GM18867 (cell line): ENCODE measurements around the gene NEK7.
A peak's percentile ranks its signal among the peaks of the same experiment; 100 is the strongest.
"Not testable (repeated sequence)": the region's sequence is repeated elsewhere in the genome, so short reads cannot be mapped to it uniquely, and the experiment has no call there.

Experiments
- ATAC-seq: cut with Tn5 transposase; IDR thresholded peaks from one replicate; pipeline ENCODE4 v1.9.1; 2021; ENCODE audit warnings: mild to moderate bottlenecking, moderate library complexity; ENCODE audit not compliant: unreplicated experiment

NEK7 gene

DNA sequence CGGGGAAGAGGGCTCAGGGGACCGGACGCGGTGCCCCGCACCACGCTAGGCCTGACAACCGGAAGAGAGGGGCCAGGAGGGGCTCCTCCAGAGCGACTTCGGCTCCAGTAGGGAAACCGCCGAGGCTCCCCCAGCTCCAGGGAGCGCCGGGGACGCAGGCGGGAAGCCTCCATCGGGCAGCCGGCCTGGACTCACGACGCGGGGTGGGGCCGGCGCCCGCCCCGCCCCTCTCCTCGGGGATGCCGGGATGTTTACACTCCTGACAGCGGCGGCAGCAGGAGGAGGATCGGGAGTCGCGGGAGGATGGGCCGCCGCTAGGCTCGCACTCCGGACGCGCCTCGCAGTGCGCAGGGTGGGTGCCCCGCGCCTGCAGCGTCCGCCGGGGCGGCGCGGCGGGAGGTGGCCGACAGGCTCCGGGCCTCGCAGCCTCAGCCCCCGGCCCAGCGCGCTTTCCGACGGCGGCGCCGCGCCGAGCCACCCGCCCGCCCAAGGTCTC, at the start of gene NEK7:
Gene NEK7, plus strand, starts transcription at position 254 of the 496 bp plus-strand sequence. CDS start 75,583 bp downstream, outside the sequence.
- peak; percentile 44 for ATAC-seq

DNA sequence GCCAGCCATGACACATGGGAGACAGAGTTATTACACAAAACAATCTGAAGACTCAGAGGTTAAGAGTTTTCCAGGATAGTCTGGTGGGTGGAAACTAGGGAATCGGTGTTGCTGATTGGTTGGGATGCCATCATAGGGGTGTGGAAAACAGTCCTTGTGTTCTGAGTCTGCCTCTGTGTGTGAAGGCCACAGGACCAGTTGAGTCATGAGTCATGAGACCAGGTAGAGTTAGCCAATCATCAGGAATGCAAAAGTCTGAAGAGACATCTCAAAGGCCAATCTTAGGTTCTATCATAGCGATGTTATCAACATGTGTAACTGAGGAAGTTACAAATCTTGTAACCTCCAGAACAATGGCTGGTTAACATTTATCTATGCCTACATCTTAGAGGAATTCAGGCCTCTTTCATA, 49.7 kb upstream of the NEK7 start:
- no peak for ATAC-seq

DNA sequence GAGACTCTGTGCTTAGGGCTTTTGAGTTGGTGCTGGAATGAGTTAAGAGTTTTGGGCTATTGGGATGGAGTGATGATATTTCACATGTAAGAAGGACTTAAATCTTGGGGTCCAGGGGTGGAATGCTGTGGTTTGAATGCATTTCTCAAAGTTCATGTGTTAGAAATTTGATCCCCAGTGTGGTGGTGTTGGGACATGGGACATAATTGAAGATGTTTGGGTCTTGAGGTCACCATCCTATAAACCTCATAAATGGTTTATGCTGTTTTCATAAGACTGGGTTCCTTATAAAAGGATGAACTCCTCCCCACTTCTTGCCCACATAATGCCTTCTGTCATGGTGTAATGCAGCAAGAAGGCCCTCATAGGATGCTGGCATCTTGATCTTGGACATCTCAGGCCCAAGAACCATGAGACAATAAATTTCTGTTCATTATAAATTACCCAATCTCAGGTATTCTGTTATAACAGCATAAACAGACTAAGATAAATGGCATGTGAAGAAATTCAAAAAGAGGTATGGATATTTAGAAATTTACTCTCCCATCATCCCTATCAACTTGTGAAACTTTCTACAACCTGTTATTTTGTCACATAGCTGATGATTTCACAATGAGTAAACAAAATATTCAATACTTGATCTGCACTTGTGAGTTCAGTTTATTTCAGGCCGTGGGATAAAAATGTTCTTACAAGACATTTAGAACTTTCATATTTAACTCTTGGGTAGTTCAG, 48.0 kb upstream of the NEK7 start:
- no peak for ATAC-seq

DNA sequence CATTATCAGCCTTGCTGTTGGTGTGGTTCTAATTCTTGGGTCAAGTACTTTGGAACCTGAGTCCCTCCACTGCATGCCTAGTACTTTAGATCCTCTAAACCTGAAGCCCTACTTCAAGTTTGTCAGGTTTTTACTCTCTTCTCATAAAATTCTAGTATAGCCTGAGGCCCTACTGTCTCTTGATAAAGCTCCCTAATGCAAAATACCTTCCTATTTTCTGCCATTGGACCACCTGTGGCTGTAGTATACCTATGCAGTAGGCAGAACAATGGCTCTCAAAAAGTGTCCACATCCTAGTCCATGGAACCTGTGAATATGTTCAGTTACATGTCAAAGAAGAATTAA, 47.5 kb upstream of the NEK7 start:
- no peak for ATAC-seq

DNA sequence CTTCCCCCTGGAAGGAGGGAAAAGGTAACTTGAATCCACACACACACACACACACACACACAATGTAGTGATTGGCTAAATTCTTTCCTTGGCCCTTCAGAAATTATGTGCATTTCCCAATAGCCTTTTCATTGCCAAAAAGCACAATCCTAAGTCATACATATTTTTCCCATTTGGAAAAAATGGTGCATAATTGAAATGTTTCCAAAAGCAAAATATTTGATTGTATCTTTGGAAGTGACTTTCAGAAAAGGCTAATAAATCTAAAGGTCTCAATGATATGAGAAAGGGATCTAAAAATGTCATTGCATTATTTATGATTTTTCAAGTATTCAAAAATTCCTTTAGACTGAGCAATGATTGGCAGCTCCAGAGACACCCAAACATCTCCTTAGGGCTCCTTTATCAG, 43.5 kb upstream of the NEK7 start:
- ATAC-seq, result no peak

DNA sequence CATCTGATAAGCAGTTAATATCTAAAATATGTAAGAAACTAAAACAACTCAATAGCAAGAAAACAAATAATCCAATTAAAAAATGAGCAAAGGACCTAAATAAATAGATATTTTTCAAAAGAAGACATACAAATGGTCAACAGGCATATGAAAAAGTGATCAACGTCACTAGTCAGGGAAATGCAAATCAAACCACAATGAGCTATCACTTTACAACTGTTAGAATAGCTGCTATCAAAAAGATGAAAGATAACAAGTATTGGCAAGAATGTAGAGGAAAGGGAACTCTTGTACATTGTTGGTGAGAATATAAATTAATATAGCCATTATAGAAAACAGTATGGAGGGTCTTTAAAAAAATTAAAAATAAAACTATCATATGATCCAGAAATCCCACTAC, 40.7 kb upstream of the NEK7 start:
- peak; percentile 45 for ATAC-seq

DNA sequence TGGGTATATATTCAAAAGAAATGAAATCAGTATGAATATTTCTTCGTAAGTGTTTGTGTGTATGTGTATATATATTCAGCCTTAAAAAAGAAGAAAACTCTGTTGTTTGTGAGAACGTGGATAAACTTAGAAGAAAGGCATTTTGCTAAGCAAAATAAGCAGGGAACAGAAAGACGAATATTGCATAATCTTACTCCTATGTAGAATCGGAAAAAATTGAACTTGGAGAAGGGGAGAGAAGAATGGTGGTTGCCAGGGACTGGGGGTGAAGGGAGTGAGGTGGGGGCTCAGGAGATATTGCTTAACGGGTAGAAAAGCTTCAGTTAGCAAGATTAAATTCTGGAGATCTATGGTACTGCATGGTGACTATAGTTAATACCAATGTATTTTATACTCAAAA, 40.3 kb upstream of the NEK7 start:
- no peak for ATAC-seq

DNA sequence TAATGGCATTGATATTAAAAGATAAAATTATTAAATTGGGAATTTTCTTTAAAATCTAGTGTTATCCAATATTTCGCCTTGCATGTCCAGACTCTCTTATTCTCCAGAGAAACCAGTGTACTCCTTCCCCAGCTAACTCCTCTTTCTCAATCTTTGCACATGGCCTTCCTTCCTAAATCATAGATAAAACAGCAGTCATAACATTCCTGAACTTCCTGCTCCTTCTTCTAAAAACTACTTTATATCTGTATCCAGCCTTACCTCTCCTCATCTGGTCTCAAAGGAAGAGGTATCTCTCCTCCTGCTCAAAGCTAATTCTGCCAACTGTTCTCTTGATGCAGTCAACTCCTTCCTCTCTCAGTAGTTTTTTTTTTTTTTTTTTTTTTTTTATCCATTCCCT, 39.5 kb upstream of the NEK7 start:
- ATAC-seq, result no peak

DNA sequence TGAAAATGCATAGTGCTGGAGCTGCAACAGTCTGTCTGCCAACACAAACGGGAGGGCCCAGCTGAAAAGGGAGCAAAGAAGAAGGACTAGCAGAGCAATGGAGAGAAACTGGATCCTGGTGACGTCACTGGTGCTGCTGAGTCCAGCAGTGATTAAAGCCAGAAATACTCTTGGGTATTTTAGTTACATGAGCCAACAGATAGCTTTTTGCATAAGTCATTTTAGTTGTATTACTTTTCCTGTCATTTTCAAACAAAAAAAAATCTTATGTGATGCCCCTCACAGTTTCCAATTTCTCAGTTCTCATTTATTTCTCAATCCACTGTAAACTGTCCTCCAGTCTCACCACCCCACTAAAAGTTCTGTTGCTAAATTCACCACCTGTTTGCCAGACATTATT, 38.7 kb upstream of the NEK7 start:
- ATAC-seq, result no peak

DNA sequence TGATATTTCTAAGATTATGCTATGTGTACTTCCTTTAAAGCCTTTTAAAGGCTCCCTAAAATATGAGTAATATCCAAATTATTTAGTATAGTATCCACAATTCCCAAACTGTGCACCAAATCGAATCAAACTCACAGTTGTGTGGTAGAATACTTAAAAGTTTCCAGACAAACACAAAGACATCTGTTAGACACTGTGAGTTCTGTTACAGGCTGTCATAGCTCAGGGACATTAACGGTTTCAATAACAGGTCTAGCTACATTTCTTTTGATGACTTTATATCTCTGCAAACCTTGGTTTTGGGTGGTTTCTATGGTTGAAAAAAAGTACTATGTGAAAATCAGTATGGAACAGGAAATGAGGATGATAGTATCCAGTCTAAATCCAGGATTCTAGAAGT, 36.9 kb upstream of the NEK7 start:
- no peak for ATAC-seq

DNA sequence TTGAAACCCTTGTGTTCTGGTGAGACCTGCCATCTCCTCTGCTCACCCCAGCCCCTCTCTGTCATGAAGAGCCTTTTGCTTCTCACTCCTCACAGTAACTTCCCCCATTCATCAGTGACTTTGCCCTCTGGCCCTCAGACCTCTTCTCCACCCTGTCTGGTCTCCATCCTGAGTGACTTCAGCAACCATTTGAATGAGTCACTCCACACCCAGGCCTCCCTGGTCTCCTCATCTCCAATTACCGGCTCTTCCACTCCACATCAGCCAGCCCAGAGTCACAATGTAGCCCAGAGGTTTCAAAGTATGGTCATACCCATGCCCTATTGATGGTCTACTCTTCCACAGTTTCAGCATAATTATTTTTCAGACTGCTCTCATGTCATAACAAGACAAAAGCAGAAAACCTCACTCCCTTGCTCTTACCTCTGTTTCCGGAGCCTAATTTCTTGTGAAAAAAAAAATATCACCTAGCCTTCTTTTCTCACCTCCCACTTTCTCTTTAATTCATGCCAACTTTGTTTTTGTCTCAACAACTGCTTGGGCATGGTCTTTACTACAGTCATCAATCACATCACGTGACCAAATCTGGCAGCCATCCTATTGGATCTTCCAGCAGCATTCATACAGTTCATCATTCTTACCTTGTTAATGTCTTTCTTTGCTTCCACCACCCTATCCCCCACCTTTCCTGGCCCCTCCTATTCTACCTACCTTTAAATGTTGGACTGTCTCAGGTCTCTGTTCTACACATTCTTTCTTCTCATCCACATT, 35.6 kb upstream of the NEK7 start:
- ATAC-seq, result no peak

DNA sequence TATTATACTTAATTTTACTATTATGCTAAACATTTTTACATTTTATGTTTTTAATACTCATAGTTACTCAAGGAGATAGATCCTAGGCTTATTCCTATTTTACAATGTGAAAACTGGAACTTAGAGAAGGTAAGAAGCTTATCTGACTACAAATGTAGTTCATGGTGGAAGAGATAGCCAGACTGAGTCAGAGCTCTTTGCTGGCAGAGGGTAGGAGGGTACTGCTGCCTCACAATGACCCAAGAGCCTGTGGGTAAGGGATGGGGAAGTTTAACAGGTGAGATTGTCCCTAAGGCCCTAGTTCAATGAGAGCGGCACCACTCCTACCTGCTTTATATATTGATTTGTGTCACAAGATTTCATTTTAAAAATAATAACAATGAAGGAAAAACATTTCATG, 34.1 kb upstream of the NEK7 start:
- no peak for ATAC-seq

DNA sequence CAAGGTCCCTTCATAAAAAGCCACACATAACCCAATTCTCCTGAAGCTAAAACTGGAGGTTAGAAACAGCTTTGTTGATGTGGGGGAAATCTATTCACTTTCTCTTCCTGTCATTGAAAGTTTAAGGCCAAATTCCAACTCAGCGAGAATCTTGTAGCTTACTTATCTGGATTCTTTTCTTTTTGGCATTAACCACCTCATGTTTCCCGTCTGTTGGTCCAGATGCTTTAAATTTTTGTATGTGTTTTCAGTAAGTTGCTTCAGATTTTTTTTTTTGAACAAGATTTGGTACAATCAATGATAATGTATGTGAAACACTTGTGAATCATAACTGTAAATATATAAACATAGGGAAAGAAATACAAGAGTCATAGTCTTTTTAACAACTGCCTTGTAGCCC, 33.7 kb upstream of the NEK7 start:
- ATAC-seq, result no peak

DNA sequence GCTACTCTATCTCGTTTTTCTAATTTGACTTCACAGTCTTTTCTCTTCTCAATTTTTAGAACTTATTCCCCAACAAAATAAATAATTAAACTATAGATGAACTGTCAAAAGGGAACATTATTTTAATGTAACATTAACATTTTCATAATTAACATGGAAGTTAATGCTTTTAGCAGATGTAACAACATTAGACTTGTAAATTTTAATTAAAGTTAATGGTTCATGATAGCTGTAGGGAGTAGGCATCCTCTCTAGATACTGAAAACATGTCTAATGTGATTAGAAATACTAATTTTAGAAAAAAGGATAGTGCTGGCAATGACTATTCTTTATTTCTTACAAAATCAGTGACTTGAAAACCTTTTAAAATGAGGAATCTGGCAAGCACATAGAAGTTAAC, 32.1 kb upstream of the NEK7 start:
- no peak for ATAC-seq

DNA sequence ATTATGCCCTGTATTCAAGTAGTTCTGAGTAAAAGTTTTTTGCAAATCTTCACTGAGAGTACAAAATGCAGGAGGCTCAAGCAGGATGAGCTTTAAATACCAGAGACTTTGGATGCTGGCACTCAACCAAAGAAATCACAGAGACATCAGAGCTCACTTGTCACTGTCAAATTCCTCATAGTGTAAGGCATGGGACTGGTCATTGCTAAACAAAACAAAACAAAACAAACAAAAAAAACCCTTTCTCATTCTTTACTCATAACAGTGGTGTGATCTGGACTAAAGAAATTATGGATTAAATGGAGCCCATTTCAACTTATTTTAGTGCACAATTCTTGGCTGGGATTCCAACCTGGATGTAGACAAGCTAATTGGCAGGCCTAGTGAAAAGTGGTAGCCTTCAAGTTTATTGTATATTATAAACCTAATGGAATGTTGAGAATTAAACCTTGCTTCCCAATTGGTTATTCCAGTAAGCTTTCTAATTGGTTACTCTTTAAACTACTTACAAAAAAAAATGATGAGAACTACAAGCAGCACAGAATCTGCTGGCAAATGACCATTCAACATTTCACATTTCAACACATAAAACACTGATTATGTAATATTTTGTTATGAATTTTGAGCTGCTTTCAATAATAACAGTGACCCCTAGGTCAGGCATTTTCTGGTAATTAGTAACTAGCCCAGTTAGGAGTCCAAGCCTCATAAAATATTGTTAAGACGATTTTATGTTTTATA, 30.6 kb upstream of the NEK7 start:
- ATAC-seq, result no peak

DNA sequence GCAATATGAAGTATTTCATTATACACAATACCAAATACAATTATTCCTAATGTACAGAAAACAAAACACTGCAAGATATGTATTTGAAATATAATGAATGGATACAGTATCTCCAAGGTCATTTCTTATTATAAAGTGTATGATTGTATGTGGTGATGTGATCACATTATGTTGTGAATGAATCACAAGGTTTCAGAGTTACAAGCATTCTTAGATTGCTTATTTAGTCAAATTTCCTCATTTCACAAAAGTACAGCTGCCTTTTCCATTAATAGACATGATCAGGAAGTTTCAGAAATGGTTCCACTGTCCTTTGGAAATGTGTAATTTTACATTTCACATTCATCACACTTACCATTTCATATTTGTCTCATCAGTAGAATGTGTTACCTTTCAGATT, 28.3 kb upstream of the NEK7 start:
- no peak for ATAC-seq

DNA sequence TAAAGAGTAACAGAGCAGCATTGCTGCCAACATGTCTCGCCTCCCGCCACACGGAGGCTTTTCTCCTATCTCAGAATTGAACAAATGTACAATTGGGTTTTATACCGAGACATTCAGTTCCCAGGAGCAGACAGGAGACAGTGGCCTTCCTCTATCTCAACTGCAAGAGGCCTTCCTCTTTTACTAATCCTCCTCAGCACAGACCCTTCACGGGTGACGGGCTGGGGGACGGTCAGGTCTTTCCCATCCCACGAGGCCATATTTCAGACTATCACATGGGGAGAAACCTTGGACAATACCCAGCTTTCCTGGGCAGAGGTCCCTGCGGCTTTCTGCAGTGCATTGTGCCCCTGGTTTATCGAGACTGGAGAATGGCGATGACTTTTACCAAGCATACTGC, 26.7 kb upstream of the NEK7 start:
- not testable (repeated sequence) for ATAC-seq

DNA sequence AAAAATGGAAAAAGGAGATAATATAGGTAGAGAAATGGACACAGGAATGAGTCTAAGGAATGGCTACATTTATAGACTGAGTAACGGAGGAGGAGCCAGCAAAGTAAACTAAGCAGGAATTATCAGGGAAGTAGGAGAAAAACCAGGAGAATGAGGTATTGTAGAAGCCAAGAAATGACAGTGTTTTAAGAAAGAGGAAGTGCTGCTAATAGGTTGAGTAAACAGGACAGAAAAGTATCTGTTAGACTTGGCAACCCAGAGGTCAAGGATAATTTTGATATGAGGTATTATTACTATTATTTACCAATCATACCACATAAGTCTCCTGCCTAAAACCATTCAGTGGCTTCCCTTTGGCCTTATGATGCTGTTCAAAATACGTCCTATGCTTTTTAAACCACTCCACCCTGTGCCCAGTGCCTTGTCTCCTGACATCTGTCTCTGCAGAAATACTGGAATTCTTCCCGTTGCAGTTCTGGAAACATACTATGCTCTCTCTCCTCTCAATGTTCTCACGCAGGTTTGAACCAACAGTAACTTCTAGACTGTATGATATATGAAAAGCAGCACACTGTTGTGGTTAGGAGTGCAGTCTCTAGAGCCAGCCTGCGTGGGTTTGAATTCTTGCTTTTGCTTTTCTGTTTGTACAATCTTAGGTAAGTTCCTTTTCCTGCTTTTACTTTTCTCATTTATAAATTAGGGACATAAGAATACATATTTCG, 24.6 kb upstream of the NEK7 start:
- peak; percentile 81 for ATAC-seq

DNA sequence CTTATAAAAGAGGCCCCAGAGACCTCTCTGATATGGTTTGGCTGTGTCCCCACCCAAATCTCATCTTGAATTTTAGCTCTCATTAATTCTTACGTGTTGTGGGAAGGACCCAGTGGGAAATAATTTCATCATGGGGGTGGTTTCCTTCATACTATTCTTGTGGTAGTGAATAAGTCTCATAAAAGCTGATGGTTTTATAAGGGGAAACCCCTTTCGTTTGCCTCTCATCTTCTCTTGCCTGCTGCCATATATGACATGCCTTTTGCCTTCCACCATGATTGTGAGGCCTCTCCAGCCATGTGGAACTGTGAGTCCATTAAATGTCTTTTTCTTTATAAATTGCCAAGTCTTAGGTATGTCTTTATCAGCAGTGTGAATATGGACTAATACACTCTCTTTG, 22.5 kb upstream of the NEK7 start:
- no peak for ATAC-seq

DNA sequence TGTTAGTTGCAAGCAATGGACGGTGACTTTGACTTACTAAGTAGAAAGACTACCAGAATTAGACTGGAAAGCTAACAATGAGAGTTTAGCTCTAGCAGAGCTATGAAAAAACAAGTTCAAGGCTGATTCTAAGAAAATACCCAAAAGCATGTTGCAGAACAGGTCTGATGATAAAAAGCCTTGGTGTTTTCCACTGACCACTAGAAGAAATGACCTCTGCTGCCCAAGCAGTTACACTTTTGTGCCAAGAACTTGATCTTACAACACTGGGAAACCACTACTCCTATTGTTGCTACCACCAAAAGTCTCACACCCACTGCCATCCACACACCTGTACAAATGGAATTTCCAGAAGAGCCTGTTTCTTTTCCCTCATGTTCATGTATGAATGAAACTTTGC, 21.4 kb upstream of the NEK7 start:
- no peak for ATAC-seq
